ENCODE data around the gene TIFAB.
A peak's percentile ranks its signal among the peaks of the same experiment; 100 is the strongest.
"Not testable (repeated sequence)": the region's sequence is repeated elsewhere in the genome, so short reads cannot be mapped to it uniquely, and the experiment has no call there.

The TIFAB gene, protein sequence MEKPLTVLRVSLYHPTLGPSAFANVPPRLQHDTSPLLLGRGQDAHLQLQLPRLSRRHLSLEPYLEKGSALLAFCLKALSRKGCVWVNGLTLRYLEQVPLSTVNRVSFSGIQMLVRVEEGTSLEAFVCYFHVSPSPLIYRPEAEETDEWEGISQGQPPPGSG

DNA sequence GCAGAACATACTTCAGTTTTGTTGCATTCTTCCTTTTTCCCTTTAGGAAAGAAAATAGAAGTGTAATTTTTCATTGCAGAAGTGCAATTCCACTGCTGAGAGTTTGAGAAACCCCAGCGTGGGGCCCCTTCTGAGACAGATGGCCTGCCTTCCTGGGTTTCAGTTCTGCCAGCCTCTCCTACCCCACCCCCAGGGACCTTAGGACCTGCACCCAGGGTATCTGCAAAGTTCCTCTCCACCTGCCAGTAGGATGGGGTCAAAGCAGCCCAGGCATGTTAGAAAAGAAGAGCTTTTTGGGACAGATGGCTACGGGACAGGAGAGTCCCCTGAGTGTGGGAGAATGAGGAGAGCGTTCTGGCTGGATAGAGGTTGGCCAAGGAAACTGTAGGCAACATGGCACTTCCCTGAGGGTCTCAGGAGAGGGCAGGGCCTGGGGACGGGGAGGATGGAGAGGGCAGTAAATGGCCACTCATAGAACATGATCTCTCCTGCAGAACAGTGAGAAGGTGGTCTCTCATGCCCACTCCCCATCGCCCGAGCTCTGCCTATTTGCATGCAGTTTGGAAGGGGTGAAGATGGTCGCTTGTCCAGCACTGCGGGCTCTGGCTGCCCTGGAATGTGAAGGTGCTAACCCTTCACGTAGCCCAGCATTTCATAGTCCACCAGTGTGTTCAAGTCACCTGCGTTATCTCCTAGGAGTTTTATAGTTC is at the start of gene TIFAB:
Gene TIFAB (minus strand): TSS at position 31 of the 710 bp plus-strand sequence. CDS start 2,412 bp downstream, outside the sequence.
- DNase-seq (ENCODE audit: low spot score in 2 of 2) (no peak), ATAC-seq (ENCODE audit: low read depth) (no peak)
- Mint-ChIP-seq H3K4me3 (no peak within 1 kb of the TSS), H3K4me1 (no peaks in the 10 kb centered on the region), H3K9me3 (no peaks in the 10 kb centered on the region), H3K36me3 (no peaks in the 10 kb centered on the region), H3K27me3 (peaks cover 18% of the 10 kb centered on the region), H3K27ac (no peak within 1 kb of the TSS)

DNA sequence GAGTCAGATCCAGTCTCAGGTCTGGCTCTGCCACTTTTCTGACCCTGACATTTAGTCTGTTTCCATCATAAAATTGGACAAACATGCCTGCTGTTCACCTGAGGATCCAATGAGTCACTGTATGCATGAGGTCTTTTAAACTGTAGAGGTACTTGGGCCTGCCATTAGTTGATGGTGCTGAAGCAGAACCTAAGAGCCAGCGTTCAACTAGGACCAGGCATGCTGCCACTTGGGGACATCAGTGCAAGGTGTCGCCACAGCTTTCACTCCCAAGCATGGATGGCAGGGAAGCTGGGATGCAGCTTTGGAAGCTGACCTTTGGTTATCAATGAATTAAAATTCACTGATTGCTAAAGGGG is 46.5 kb upstream of the TIFAB start:
- H3K9me3 Mint-ChIP-seq: no peaks in the 10 kb centered on the region

DNA sequence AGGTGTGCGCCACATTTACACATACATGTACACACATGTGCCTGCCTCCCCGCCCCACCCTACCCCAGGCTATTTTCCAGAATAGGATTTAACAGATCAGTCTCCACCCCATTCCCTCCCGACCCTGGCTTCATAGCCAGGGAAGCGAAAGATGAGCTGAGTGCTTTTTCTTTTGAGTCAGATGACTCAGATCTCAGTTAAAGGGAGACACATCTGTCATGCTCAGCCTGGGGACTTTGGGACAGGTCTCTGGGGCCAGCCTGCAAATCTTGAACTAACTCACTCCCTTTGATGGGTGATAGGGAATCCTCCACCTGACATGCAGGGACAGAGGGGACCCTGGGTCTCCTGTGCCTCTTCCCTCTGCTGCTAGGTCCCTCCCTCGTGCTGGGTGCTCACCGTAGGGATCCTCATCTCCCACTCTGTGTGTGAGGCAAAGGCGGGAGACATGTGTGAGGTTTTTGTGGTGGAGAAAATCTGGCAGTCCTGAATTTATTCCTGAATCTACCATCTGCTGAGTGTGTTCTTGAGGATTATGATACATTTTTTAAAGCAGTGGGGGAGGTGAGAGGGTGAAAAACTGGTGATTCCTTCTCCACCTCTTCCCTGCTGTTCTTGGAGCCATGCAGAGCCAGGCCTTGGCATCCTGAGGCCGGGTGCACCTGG is 46.0 kb upstream of the TIFAB start:
- Mint-ChIP-seq H3K4me3 (no peak overlapping the region), H3K4me1 (no peaks in the 10 kb centered on the region), H3K36me3 (no peaks in the 10 kb centered on the region), H3K9me3 (no peaks in the 10 kb centered on the region), H3K27me3 (peaks cover 17% of the 10 kb centered on the region), H3K27ac (no peak overlapping the region)
- DNase-seq (ENCODE audit: low spot score in 2 of 2): no peak
- ATAC-seq (ENCODE audit: low read depth): no peak

More for the DNA sequence above, 46.5 kb upstream of the TIFAB start:
- H3K27ac Mint-ChIP-seq: no peak overlapping the region
- H3K27me3 Mint-ChIP-seq: peaks cover 20% of the 10 kb centered on the region
- H3K4me3 Mint-ChIP-seq: no peak overlapping the region
- no peak for ATAC-seq (ENCODE audit: low read depth)
- H3K4me1 Mint-ChIP-seq: no peaks in the 10 kb centered on the region
- H3K36me3 Mint-ChIP-seq: no peaks in the 10 kb centered on the region
- no peak for DNase-seq (ENCODE audit: low spot score in 2 of 2)

DNA sequence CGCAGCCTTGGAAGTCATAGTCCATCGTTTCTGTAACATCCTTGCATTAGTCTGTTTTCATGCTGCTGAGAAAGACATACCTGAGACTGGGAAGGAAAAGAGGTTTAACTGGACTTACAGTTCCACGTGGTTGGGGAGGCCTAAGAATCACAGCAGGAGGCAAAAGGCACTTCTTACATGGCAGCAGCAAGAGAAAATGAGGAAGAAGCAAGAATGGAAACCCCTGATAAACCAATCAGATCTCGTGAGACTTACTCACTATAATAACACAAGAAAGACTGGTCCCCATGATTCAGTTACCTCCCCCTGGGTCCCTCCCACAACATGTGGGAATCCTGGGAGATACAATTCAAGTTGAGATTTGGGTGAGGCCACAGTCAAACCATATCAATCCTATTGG is 43.4 kb upstream of the TIFAB start:
- not testable (repeated sequence) for H3K27ac Mint-ChIP-seq; DNase-seq (ENCODE audit: low spot score in 2 of 2); ATAC-seq (ENCODE audit: low read depth); H3K4me3 Mint-ChIP-seq; H3K36me3 Mint-ChIP-seq; H3K4me1 Mint-ChIP-seq; H3K9me3 Mint-ChIP-seq
- H3K27me3 Mint-ChIP-seq: peaks cover 17% of the 10 kb centered on the region

DNA sequence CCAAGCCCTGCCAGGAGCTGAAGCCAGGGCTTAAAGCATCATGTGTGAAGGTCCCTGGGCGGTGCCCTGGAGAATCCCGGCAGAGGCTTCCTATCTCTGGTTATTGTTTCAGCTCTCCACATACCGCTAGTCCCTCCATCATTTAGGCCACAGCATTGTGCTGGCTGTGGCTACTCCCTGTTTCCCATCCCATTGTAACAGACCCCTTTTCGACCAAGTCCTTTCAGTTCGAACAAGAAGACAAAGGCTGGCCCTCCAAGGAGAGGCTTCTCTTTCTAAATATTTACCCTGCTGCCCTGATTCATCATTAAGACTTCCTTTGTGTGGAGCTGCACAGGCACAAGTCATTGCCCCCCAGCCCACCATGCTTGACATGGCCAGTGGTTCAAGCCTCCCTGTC is 42.0 kb upstream of the TIFAB start:
- Mint-ChIP-seq H3K9me3 (no peaks in the 10 kb centered on the region), H3K27me3 (peaks cover 17% of the 10 kb centered on the region), H3K4me1 (peaks cover 2% of the 10 kb centered on the region), H3K4me3 (no peak overlapping the region), H3K27ac (no peak overlapping the region), H3K36me3 (no peaks in the 10 kb centered on the region)
- DNase-seq (ENCODE audit: low spot score in 2 of 2) (no peak), ATAC-seq (ENCODE audit: low read depth) (no peak)

DNA sequence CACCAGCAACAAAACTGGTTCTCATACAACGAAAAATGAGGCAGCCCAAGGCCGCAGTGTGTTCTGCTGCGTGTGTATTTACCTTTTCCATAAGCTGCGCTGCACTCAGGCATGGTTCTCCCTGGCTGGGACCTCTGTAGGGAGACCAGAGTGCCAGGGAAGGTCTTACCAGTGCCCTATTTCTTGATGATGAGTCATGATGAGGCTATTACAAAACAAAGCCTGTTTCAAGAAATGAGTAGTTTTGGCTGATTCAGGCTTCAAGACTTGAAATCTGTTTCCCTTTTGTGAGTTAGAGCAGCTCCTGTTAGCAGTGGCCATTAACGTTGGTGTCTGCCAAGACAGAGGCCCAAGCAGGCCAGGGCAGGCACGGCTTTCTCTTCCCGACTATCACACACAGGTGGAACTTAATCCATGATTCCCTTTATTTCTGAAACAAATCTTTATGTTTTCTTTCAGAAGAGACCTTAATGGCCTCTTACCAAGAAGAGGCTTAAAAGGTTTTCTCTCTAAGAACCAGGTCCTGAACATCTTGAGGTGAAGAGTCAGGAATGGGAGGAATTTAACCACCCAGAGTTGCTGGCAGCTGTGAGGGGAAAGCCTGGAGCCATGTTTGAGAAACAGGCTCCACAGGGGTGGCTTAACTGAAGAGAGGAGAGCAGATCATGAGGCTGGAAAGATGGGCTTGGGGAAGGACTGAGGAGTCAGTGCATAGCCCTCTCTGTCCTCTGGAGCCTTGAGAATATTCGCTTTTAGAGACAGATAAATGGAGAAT is 41.4 kb upstream of the TIFAB start:
- Mint-ChIP-seq H3K9me3 (no peaks in the 10 kb centered on the region), H3K4me3 (no peak overlapping the region), H3K27me3 (peaks cover 17% of the 10 kb centered on the region), H3K4me1 (peaks cover 4% of the 10 kb centered on the region), H3K36me3 (no peaks in the 10 kb centered on the region), H3K27ac (no peak overlapping the region)
- ATAC-seq (ENCODE audit: low read depth): no peak
- no peak for DNase-seq (ENCODE audit: low spot score in 2 of 2)

DNA sequence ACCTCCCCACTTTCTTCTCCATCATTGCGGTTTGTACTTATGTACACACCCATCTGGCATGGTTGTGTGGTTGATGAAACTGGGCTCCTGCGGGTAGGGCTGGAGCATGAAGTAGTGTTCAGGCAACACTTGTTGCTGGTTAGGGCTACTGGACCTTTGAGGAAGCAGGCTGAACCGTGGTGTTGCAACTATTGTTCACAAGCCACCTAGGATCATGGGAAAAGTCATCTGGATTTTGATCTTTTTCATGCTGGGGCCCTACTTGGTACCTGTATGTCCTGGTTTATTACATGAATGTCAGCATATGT is 40.1 kb upstream of the TIFAB start:
- Mint-ChIP-seq H3K9me3 (no peaks in the 10 kb centered on the region), H3K4me3 (no peak overlapping the region), H3K27ac (no peak overlapping the region), H3K27me3 (peaks cover 23% of the 10 kb centered on the region), H3K4me1 (peaks cover 4% of the 10 kb centered on the region), H3K36me3 (no peaks in the 10 kb centered on the region)
- no peak for DNase-seq (ENCODE audit: low spot score in 2 of 2)
- ATAC-seq (ENCODE audit: low read depth): no peak

DNA sequence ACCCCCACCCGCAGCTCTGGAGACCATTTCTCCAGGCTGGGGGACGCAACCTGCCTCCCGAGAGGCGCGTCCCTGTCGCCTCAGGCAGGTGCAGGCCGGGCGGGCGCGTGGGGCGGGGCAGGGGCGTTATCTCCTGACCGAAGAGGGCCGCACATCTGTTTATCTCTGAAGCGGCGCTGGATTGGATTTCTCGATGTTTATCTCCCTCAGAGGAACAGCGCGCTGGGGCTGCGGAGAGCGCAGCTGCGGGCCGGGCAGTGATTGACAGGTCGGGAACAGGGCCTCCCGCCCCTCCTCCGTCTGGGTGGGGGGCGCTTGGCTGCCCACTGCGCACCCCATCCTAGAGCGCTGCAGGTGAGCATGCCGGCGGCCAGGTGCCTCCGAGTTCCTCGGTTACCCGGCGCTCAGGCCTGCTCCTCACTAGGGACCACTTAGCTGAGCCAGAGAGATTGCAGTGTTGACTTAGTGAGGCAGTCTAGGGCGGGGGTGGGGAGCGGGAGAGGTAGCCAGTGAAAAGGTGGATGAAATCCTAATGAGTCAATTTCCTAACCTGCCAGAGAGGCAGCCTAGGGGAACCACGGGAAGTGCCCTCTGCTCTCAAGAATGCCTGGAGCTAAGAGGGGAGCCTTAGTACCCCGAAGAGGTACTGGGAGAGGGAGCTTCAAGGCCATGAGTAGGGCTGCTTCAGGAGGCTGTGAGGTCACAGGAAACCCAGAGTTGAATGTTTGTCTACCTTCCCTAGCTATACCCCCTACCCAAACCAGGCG is 39.6 kb upstream of the TIFAB start:
- Mint-ChIP-seq H3K4me3 (no peak overlapping the region), H3K36me3 (no peaks in the 10 kb centered on the region), H3K27ac (no peak overlapping the region), H3K9me3 (no peaks in the 10 kb centered on the region), H3K4me1 (peaks cover 4% of the 10 kb centered on the region), H3K27me3 (peaks cover 24% of the 10 kb centered on the region)
- ATAC-seq (ENCODE audit: low read depth): no peak
- no peak for DNase-seq (ENCODE audit: low spot score in 2 of 2)

DNA sequence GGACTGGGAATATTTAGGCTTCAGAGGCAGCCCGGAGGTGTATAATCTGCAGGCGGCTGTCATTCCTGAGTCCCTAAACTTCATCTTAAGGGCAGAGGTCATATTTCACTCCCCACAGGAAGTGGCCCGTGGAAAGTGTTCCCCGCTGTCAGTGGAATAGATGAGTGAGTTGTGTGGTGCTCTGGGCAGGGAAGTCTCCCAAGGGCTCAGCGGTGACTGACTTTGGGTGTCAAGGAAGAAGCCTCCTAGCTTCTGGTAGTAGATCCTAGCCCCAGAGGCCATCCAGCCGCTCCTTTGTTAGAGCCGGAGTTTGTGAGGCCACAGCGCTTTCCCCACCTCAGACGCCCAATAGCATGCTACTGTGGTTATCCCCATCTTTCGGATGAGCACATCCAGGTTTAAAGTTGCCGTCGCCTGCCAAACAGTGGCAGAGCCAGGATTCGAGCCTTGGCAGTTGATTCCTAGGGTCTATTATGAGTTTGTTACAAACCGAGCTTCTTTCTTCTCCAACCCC is 38.9 kb upstream of the TIFAB start:
- no peak for DNase-seq (ENCODE audit: low spot score in 2 of 2)
- peaks cover 4% of the 10 kb centered on the region for H3K4me1 Mint-ChIP-seq
- H3K36me3 Mint-ChIP-seq: no peaks in the 10 kb centered on the region
- ATAC-seq (ENCODE audit: low read depth): no peak
- H3K27me3 Mint-ChIP-seq: peaks cover 25% of the 10 kb centered on the region
- no peak overlapping the region for H3K27ac Mint-ChIP-seq
- no peaks in the 10 kb centered on the region for H3K9me3 Mint-ChIP-seq
- no peak overlapping the region for H3K4me3 Mint-ChIP-seq

DNA sequence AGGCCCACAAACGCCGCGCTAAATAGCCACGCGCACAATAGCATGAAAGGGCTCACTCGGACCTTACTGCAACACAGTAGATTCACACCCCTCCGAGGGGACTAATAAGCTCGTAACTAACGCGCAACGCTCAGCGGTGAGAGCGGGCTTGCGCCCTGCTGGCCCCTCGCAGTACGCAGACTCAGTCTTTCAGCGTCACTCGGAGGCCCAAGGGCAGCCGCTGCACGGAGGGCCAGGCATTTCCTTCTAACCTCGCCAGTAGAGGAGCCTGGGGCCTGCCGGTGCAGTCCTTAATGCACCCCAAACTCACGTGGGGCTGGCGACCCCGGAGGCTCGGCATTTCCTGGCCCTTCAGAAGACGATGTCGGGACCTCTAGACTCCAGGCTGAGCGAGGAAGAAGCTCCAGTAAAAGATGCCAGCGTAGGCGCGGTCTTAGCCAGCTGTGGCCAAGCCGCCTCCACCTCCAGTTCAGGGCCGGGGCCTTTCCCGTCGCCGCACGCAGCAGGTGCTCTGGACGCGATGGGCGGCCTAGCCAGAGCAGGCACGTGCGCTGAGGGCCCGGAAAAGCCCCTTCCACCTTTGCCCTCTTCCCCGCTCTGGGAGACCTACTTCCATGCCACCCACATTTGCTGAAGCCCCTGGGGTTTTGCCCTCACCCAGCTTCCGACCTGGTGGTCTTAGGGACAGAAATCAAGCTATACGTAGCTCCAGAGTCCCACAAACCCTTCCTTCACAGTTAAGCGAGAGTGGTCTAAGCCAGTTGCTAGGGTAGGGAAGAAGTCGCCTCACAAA is 38.3 kb upstream of the TIFAB start:
- Mint-ChIP-seq H3K9me3 (no peaks in the 10 kb centered on the region), H3K4me1 (peaks cover 4% of the 10 kb centered on the region), H3K36me3 (no peaks in the 10 kb centered on the region)

DNA sequence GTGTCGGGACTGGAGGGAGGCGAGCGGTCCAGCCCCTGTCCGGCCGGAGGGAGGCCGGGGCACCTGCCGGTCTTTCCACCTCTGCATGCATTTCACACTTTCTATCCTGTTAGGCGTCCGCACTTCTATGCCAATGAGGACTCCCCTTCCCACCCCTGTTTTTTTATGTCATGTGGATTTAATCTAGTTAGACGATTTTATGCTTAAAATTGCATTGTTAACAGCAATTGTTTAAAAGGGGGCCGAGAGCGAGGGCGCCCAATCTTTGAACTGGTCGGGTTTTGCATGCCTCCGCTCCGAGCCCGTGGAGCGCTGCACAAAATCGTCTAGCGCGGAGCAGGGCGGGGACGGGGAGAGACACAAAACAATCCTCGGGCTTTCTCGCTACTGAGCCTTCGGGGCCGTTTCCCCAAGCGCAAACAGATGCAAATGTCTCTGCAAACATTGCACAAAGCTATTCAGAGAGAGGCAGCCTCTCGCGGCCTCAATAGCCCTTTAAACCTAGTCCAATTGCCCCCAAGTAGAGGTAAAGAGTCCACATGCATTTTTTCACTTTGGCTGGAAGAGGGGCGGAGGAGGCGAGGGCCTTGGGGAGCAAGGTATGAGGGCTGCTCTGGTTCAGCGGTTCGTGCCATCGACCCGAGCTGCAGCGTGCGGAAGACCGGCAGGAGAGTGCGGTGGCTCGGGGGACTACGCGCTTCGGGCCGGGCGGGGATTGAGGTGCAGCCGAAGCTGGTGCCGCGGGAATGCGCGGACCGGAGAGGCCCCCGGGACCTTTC is 37.5 kb upstream of the TIFAB start:
- DNase-seq (ENCODE audit: low spot score in 2 of 2): no peak
- Mint-ChIP-seq H3K36me3 (no peaks in the 10 kb centered on the region), H3K4me1 (peaks cover 4% of the 10 kb centered on the region), H3K9me3 (no peaks in the 10 kb centered on the region), H3K27ac (no peak overlapping the region), H3K27me3 (peaks cover 29% of the 10 kb centered on the region), H3K4me3 (peak overlapping the region; percentile 28)
- ATAC-seq (ENCODE audit: low read depth): no peak

More for the DNA sequence above, 38.3 kb upstream of the TIFAB start:
- no peak for ATAC-seq (ENCODE audit: low read depth)
- no peak for DNase-seq (ENCODE audit: low spot score in 2 of 2)
- Mint-ChIP-seq H3K27me3 (peaks cover 28% of the 10 kb centered on the region), H3K4me3 (no peak overlapping the region), H3K27ac (no peak overlapping the region)

DNA sequence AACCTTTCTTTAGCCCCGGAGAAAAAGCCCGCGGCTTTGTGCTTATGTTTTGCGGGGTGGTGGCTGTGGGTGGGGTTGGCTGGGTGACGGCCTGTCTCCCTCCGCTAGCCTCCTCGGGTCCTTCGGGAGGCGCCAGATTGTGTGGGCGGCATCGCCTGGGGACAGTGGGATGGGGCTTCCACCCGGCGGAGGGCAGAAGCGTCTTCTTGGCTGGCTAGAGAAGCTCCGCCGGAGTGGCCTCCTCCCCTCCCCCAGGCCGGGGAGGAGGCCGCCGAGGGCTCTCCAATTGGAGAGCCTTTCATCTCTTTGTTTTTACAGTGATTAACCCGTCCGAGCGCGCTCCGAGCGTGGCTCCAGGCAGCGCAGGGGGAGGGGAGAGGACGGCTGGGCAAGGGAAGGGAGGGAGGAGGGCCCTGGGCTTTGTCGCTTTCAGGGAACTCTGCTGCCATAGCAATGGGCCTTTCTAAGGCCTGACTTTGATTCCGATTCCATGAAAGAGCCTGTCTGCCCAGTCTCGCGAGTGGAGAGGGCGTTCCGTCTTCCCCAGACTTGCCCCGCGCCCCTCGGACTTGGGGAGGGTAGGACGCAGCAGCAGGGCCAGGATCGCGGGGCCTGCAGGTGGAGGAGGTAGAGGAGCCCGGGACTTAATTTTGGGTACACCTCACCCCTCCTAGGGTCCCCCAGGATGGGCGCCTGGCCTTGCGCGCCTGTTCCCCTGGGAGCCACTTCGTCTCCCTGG is 36.7 kb upstream of the TIFAB start:
- no peak overlapping the region for H3K27ac Mint-ChIP-seq
- no peak for DNase-seq (ENCODE audit: low spot score in 2 of 2)
- no peak overlapping the region for H3K4me3 Mint-ChIP-seq
- H3K4me1 Mint-ChIP-seq: peaks cover 4% of the 10 kb centered on the region
- no peaks in the 10 kb centered on the region for H3K36me3 Mint-ChIP-seq
- peaks cover 26% of the 10 kb centered on the region for H3K27me3 Mint-ChIP-seq
- H3K9me3 Mint-ChIP-seq: no peaks in the 10 kb centered on the region
- no peak for ATAC-seq (ENCODE audit: low read depth)

Data from memory B cell (primary cell).